Psoas muscle (tissue), 8 donors: ENCODE results near the gene SLC13A5. TPM values are rescaled to one million over a fixed set of nuclear protein-coding genes. Genes with fewer than 3 reads are reported as not detected.

Source experiments
- ATAC-seq, 4 donors: fragments of 200-7000 bp; cut with Tn5 transposase; one replicate each; pipeline ENCODE4 v1.9.1; 2020; ENCODE audit warnings: moderate library complexity in 3 of 4, mild to moderate bottlenecking in 2 of 4
- DNase-seq, 2 donors: peaks; one replicate each; pipeline ENCODE4 v3.0.0-alpha.2; 2020
- H3K27ac ChIP-seq: fragments of 200-600 bp; one replicate; pipeline ENCODE4 v1.8.0; 2022
- H3K27me3 ChIP-seq, 3 donors: fragments of 200-600 bp in 1 of 3; one replicate each; pipeline versions ENCODE4 v1.6.1 to v1.8.0; 2013 to 2022; ENCODE audit warnings: low read length in 2 of 3, mild to moderate bottlenecking in 2 of 3, moderate library complexity in 1 of 3; ENCODE audit not compliant: insufficient read depth in 3 of 3
- H3K36me3 ChIP-seq, 2 donors: fragments of 200-600 bp in 1 of 2; one replicate each; pipeline versions ENCODE4 v1.6.1 to v1.8.0; 2013 to 2022; ENCODE audit warnings: low read depth in 1 of 2, mild to moderate bottlenecking in 1 of 2, moderate library complexity in 1 of 2; ENCODE audit not compliant: insufficient read depth in 1 of 2
- H3K4me1 ChIP-seq: fragments of 200-600 bp; one replicate; pipeline ENCODE4 v1.8.0; 2022
- H3K4me3 ChIP-seq: fragments of 200-600 bp; one replicate; pipeline ENCODE4 v1.8.0; 2022; ENCODE audit warnings: mild to moderate bottlenecking
- H3K9me3 ChIP-seq: fragments of 200-600 bp; one replicate; pipeline ENCODE4 v1.8.0; 2022
- whole genome bisulfite sequencing, 3 donors: extraction: QIAGEN DNeasy Blood & Tissue Kit; methylation state at CpG; one replicate each; pipeline versions ENCODE4 v1.1.6 to v1.1.7; 2013; 5-methylcytosine and 5-hydroxymethylcytosine counted together
- intact Hi-C, 2 donors: fragments of 100-400 bp; cut with DNase I; formaldehyde crosslinking; loops; one replicate each; pipeline versions ENCODE4 v1.11.0 to v1.14.2; 2022
- polyA plus RNA-seq, 3 donors: library from polyadenylated mRNA; stranded (reverse); fragments of 200-250 nt; gene quantifications; one replicate each; pipeline ENCODE4 v1.2.3, GENCODE V29; 2013
- total RNA-seq, 4 donors: library from RNA; stranded (reverse); fragmentation: NEBNext Ultra II Directional in 2 of 4; extraction: Animal tissue kit (Norgen Biotek cat#: 25700) in 2 of 4; gene quantifications; one replicate each; pipeline versions ENCODE4 v1.2.1 to v1.2.4, GENCODE V29; 2021 to 2023
- TF ChIP-seq, protein P1 (sequence below): fragments of 200-600 bp; IDR thresholded peaks from one replicate; pipeline ENCODE4 v1.8.0; 2022; ENCODE audit warnings: antibody characterized with exemption
- donor health status: healthy with polysubstance abuse.
- donor health status: DM: no; HTN: no; CAD: no; lungs with moderate emphysema.
- donor health status: Bipolar disorder and iron deficiency.
- donor health status: healthy.
- donor health status: DM: yes; HTN: yes; CAD: no.
- donor health status: DM: no; HTN: no; CAD: no.
- donor health status: DM: no; HTN: no; CAD: no.
- donor health status: DM: yes; HTN: yes; CAD: no.

Gene SLC13A5
- total and polyA plus RNA-seq, 7 donors, result 0.01 to 0.17 (median 0.03) TPM; not detected in 4

DNA sequence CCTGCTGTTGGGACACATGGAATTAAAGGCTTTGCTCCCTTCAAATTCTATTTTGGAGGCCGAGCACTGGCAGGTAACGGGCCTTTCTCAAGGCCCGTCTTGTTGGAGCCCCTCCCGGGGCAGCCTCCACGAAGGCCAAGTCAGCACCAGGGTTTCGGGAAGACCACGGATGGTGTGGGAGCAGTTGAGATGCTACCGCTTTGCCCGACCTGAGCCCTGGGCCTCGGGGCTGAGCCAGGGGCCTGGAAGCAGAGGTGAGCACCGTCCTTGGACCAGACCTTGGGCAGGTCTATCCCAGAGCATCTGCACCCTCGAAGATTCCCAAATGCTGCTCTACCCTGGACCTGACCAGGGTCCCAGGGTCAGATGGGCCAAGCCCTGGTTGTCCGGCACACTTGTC is 38.6 kb downstream of the SLC13A5 start:
- intact Hi-C loops, result no loop called here
- Histone ChIP-seq H3K4me1 (no peaks in the 10 kb centered on the region), H3K27me3 (peaks cover 0 to 31% (median 7%) of the 10 kb centered on the region in 3 donors), H3K9me3 (no peaks in the 10 kb centered on the region), H3K4me3 (no peak overlapping the region), H3K27ac (no peak overlapping the region), H3K36me3 (no peaks in the 10 kb centered on the region)
- ATAC-seq (no peak), DNase-seq (no peak)
- TF ChIP-seq, protein P1, sequence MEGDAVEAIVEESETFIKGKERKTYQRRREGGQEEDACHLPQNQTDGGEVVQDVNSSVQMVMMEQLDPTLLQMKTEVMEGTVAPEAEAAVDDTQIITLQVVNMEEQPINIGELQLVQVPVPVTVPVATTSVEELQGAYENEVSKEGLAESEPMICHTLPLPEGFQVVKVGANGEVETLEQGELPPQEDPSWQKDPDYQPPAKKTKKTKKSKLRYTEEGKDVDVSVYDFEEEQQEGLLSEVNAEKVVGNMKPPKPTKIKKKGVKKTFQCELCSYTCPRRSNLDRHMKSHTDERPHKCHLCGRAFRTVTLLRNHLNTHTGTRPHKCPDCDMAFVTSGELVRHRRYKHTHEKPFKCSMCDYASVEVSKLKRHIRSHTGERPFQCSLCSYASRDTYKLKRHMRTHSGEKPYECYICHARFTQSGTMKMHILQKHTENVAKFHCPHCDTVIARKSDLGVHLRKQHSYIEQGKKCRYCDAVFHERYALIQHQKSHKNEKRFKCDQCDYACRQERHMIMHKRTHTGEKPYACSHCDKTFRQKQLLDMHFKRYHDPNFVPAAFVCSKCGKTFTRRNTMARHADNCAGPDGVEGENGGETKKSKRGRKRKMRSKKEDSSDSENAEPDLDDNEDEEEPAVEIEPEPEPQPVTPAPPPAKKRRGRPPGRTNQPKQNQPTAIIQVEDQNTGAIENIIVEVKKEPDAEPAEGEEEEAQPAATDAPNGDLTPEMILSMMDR, result no peak
- 91 to 94% (median 93%) methylated on average over 13 of the region's 13 CpGs for WGBS, 3 donors

DNA sequence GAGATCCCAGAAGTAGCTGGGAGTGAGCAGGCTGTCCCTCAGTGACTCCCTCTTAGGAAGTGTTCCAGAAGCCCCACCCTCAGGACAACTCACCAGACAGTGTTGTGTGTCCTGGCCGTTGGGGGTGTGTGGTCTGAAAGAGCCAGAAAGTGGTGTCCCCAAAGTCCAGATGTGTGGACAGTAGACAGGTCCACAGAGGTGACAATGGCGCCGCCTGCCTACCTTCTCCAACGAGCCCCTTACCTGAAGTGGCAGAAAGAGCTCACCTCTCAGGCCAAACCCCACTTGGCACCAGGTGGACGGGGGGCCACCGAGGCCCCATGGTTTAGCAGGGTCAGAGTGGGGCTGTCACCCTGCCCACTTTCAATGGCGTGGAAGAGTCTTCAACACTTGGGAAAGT is 41.7 kb downstream of the SLC13A5 start:
- H3K4me3 ChIP-seq, result no peak overlapping the region
- H3K27me3 ChIP-seq, result peaks cover 0 to 14% (median 2%) of the 10 kb centered on the region in 3 donors
- H3K27ac ChIP-seq, result no peak overlapping the region
- WGBS, 3 donors, result 80 to 86% (median 82%) methylated on average over 7 of the region's 7 CpGs
- intact Hi-C loops, result no loop called here
- TF ChIP-seq, protein P1, result no peak
- DNase-seq (no peak), ATAC-seq (no peak)
- H3K9me3 ChIP-seq, result no peaks in the 10 kb centered on the region
- H3K36me3 ChIP-seq, result no peaks in the 10 kb centered on the region
- no peaks in the 10 kb centered on the region for H3K4me1 ChIP-seq

DNA sequence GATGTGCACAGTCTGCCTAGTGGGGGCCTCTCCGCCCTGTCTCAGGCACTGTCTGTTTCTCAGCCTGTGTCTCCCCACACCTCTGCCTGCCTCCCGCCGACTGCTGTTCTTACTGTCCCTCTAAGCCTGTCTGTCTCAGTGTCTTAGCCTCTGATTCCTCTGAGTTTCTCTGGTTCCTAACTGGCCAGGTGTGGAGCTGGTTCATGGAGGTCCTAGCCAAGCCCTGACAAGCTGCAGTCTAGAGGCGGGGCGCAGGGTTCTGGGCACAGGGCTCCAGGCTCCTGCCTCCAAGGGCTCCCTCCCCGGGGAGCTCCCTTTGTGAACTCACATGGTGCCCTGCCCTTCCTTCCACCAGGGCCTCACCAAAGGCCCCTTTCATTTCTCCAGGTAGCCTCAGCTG is 42.2 kb downstream of the SLC13A5 start:
- ATAC-seq, result no peak
- peaks cover 0 to 14% (median 2%) of the 10 kb centered on the region in 3 donors for H3K27me3 ChIP-seq
- H3K27ac ChIP-seq, result no peak overlapping the region
- H3K4me1 ChIP-seq, result no peaks in the 10 kb centered on the region
- DNase-seq, result no peak
- intact Hi-C loops, result no loop called here
- H3K9me3 ChIP-seq, result no peaks in the 10 kb centered on the region
- H3K4me3 ChIP-seq, result no peak overlapping the region
- no peaks in the 10 kb centered on the region for H3K36me3 ChIP-seq
- TF ChIP-seq, protein P1, result no peak
- 67 to 81% (median 70%) methylated on average over 6 of the region's 6 CpGs for WGBS, 3 donors

DNA sequence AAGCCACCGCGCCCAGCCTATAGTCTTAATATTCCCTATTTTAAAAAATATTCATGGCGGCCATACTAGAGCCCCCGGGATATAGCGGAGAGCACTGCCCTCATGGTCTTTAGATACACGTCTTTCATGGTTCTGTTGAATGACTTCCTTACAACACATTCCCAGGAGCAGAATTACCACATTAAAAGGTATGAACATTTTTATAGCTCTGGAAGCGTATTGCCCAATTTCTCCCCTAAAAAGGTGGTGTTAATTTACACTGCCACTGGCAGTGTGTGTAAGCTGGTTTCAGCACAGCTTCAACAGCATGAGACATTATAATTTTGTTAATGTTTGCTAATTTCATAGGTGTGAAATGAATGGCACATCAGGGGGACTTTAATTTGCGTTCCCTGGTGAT is 42.6 kb downstream of the SLC13A5 start:
- WGBS, 3 donors, result 86 to 91% (median 90%) methylated on average over 8 of the region's 8 CpGs
- intact Hi-C loops, result no loop called here
- ATAC-seq, result no peak
- no peaks in the 10 kb centered on the region for H3K9me3 ChIP-seq
- no peaks in the 10 kb centered on the region for H3K36me3 ChIP-seq
- no peaks in the 10 kb centered on the region for H3K4me1 ChIP-seq
- no peak for DNase-seq
- no peak overlapping the region for H3K4me3 ChIP-seq
- no peak overlapping the region for H3K27ac ChIP-seq
- TF ChIP-seq, protein P1, result no peak
- peaks cover 0 to 14% (median 2%) of the 10 kb centered on the region in 3 donors for H3K27me3 ChIP-seq
